Measurements from ENCODE around the gene MID1. TPM values are rescaled to one million over a fixed set of nuclear protein-coding genes. Genes with fewer than 3 reads are reported as not detected.

Gene MID1
- total and polyA plus RNA-seq, 2 donors from 2014 or later = 5.3 to 54.1 TPM

GRCh38 chrX:10617999-10618351 lies 2.4 kb downstream of the MID1 start:
- no peaks in the 10 kb centered on the region for H3K27me3 ChIP-seq (ENCODE audit: control insufficient read depth, insufficient read depth, low read length)
- peak overlapping the region in 2 of 3 donors; percentile 75 to 79 for H3K4me3 ChIP-seq (ENCODE audit: low read length in 3 of 3)
- no peak for FAIRE-seq
- intact Hi-C loops (cut with DNase I) = no loop called here
- H3K27ac ChIP-seq (ENCODE audit: low read depth in 2 of 2, low read length in 2 of 2) = peak overlapping the region in 1 of 2 donors; percentile 54
- peak in 3 of 5 donors; percentile 29 to 39 (median 35) for DNase-seq
- H3K4me1 ChIP-seq (ENCODE audit: control insufficient read depth in 2 of 3, insufficient read depth in 2 of 3, low read depth in 1 of 3, low read length in 3 of 3) = no peaks in the 10 kb centered on the region
- TF ChIP-seq CTCF (IDR thresholded peaks at IDR 0.05; ENCODE audit: borderline replicate concordance, extremely low read depth, insufficient read depth) = no peak
- H3K9me3 ChIP-seq (ENCODE audit: control insufficient read depth in 2 of 3, insufficient read depth in 1 of 3, low read length in 3 of 3) = no peaks in the 10 kb centered on the region
- no peaks in the 10 kb centered on the region for H3K36me3 ChIP-seq (ENCODE audit: control insufficient read depth in 2 of 3, insufficient read depth in 3 of 3, low read length in 3 of 3)
- H3K9ac ChIP-seq (ENCODE audit: low read length in 3 of 3) = no peak overlapping the region

GRCh38 chrX:10617186-10617998 lies 3.0 kb downstream of the MID1 start:
- FAIRE-seq = no peak
- no peak for TF ChIP-seq CTCF (IDR thresholded peaks at IDR 0.05; ENCODE audit: borderline replicate concordance, extremely low read depth, insufficient read depth)
- Histone ChIP-seq H3K27ac (ENCODE audit: low read depth in 2 of 2, low read length in 2 of 2) (no peak overlapping the region), H3K4me3 (ENCODE audit: low read length in 3 of 3) (peak overlapping the region in 2 of 3 donors; percentile 75 to 79), H3K27me3 (ENCODE audit: control insufficient read depth, insufficient read depth, low read length) (no peaks in the 10 kb centered on the region), H3K9me3 (ENCODE audit: control insufficient read depth in 2 of 3, insufficient read depth in 1 of 3, low read length in 3 of 3) (no peaks in the 10 kb centered on the region), H3K4me1 (ENCODE audit: control insufficient read depth in 2 of 3, insufficient read depth in 2 of 3, low read depth in 1 of 3, low read length in 3 of 3) (no peaks in the 10 kb centered on the region), H3K36me3 (ENCODE audit: control insufficient read depth in 2 of 3, insufficient read depth in 3 of 3, low read length in 3 of 3) (no peaks in the 10 kb centered on the region), H3K9ac (ENCODE audit: low read length in 3 of 3) (no peak overlapping the region)
- intact Hi-C loops (cut with DNase I) = no loop called here
- no peak for DNase-seq

GRCh38 chrX:10615931-10616774 lies 4.2 kb downstream of the MID1 start:
- FAIRE-seq = peak; percentile 98

More at GRCh38 chrX:10615931-10616774, 4.2 kb downstream of the MID1 start:
- Histone ChIP-seq H3K9me3 (ENCODE audit: control insufficient read depth in 2 of 3, insufficient read depth in 1 of 3, low read length in 3 of 3) (no peaks in the 10 kb centered on the region), H3K4me1 (ENCODE audit: control insufficient read depth in 2 of 3, insufficient read depth in 2 of 3, low read depth in 1 of 3, low read length in 3 of 3) (no peaks in the 10 kb centered on the region), H3K36me3 (ENCODE audit: control insufficient read depth in 2 of 3, insufficient read depth in 3 of 3, low read length in 3 of 3) (no peaks in the 10 kb centered on the region), H3K27ac (ENCODE audit: low read depth in 2 of 2, low read length in 2 of 2) (no peak overlapping the region), H3K9ac (ENCODE audit: low read length in 3 of 3) (no peak overlapping the region), H3K4me3 (ENCODE audit: low read length in 3 of 3) (peak overlapping the region in 2 of 3 donors; percentile 33 to 38), H3K27me3 (ENCODE audit: control insufficient read depth, insufficient read depth, low read length) (no peaks in the 10 kb centered on the region)
- intact Hi-C loops (cut with DNase I) = no loop called here
- TF ChIP-seq CTCF (IDR thresholded peaks at IDR 0.05; ENCODE audit: borderline replicate concordance, extremely low read depth, insufficient read depth) = peak; percentile 57
- peak in 4 of 5 donors; percentile 45 to 78 (median 63) for DNase-seq
